Mesenchymal stem cell (in vitro differentiated cells and primary cell): ENCODE results near the gene CALB2.

Source experiments
- DNase-seq: peaks from one replicate; pipeline ENCODE4 v3.0.0-alpha.2; 2013
- H2AFZ ChIP-seq: one replicate; pipeline ENCODE4 v1.6.1; 2013; ENCODE audit warnings: low read depth, mild to moderate bottlenecking, control low read depth, inconsistent platforms, low read length, moderate library complexity
- H2AK5ac ChIP-seq: 2 replicates; pipeline ENCODE4 v1.6.1; 2013; ENCODE audit warnings: low read length, moderate library complexity, mild to moderate bottlenecking, inconsistent platforms; ENCODE audit not compliant: severe bottlenecking
- H2BK120ac ChIP-seq: one replicate; pipeline ENCODE4 v1.6.1; 2013; ENCODE audit warnings: low read depth, mild to moderate bottlenecking, inconsistent platforms, low read length, moderate library complexity
- H2BK12ac ChIP-seq, 2 experiments: one replicate each; pipeline ENCODE4 v1.6.1; 2013; ENCODE audit warnings: inconsistent platforms in 2 of 2, low read length in 2 of 2, mild to moderate bottlenecking in 2 of 2, moderate library complexity in 2 of 2, control low read depth in 1 of 2
- H2BK15ac ChIP-seq: one replicate; pipeline ENCODE4 v1.6.1; 2013; ENCODE audit warnings: mild to moderate bottlenecking, low read depth, inconsistent platforms; ENCODE audit not compliant: poor library complexity, severe bottlenecking
- H2BK5ac ChIP-seq: 2 replicates; pipeline ENCODE4 v1.6.1; 2013; ENCODE audit warnings: low read depth, mild to moderate bottlenecking, low read length, control low read depth, inconsistent platforms; ENCODE audit not compliant: poor library complexity, severe bottlenecking
- H3K14ac ChIP-seq, 2 experiments: one replicate each; pipeline ENCODE4 v1.6.1; 2013; ENCODE audit warnings: inconsistent platforms in 2 of 2, low read length in 2 of 2, control low read depth in 1 of 2, mild to moderate bottlenecking in 1 of 2, moderate library complexity in 1 of 2
- H3K18ac ChIP-seq, 2 experiments: one replicate each; pipeline ENCODE4 v1.6.1; 2013; ENCODE audit warnings: inconsistent platforms in 2 of 2, low read length in 2 of 2, control low read depth in 1 of 2, low read depth in 1 of 2, mild to moderate bottlenecking in 1 of 2
- H3K23ac ChIP-seq, 2 experiments: one replicate each; pipeline ENCODE4 v1.6.1; 2013; ENCODE audit warnings: inconsistent platforms in 2 of 2, low read length in 2 of 2, mild to moderate bottlenecking in 2 of 2, moderate library complexity in 2 of 2, control low read depth in 1 of 2
- H3K27ac ChIP-seq: 2 replicates; pipeline ENCODE4 v1.5.1; 2013; ENCODE audit warnings: mild to moderate bottlenecking, moderate library complexity, low read length, control low read depth, inconsistent platforms; ENCODE audit not compliant: poor library complexity, severe bottlenecking
- H3K27me3 ChIP-seq, 2 experiments: 2 replicates each; pipeline versions ENCODE4 v1.6.1 to v1.7.0; 2013; ENCODE audit warnings: low read length in 2 of 2, mild to moderate bottlenecking in 2 of 2, moderate library complexity in 2 of 2, control low read depth in 1 of 2, inconsistent platforms in 1 of 2; ENCODE audit not compliant: control insufficient read depth in 1 of 2, insufficient read depth in 1 of 2
- H3K36me3 ChIP-seq, 2 experiments: 2 replicates each; pipeline versions ENCODE4 v1.6.1 to v1.7.0; 2013; ENCODE audit warnings: low read length in 2 of 2, control low read depth in 1 of 2, inconsistent platforms in 1 of 2, low read depth in 1 of 2, mild to moderate bottlenecking in 1 of 2; ENCODE audit not compliant: insufficient read depth in 2 of 2, control insufficient read depth in 1 of 2
- H3K4ac ChIP-seq, 2 experiments: one replicate each; pipeline ENCODE4 v1.6.1; 2013; ENCODE audit warnings: inconsistent platforms in 2 of 2, low read length in 2 of 2, mild to moderate bottlenecking in 2 of 2, moderate library complexity in 2 of 2, control low read depth in 1 of 2, low read depth in 1 of 2
- H3K4me1 ChIP-seq: 2 replicates; pipeline ENCODE4 v1.6.1; 2013; ENCODE audit warnings: low read depth, low read length, control low read depth; ENCODE audit not compliant: control insufficient read depth, insufficient read depth
- H3K4me2 ChIP-seq: 2 replicates; pipeline ENCODE4 v1.6.1; 2013; ENCODE audit warnings: low read length, mild to moderate bottlenecking, inconsistent platforms; ENCODE audit not compliant: poor library complexity, severe bottlenecking
- H3K4me3 ChIP-seq, 2 experiments: 2 replicates each; pipeline versions ENCODE4 v1.5.1 to v1.7.0; 2013; ENCODE audit warnings: low read length in 2 of 2, mild to moderate bottlenecking in 2 of 2, control low read depth in 1 of 2, low read depth in 1 of 2; ENCODE audit not compliant: insufficient read depth in 1 of 2
- H3K79me1 ChIP-seq: replicated peaks from 2 replicates; pipeline ENCODE4 v1.6.1; 2013; ENCODE audit warnings: mild to moderate bottlenecking, control low read depth, low read length, inconsistent platforms; ENCODE audit not compliant: poor library complexity, severe bottlenecking
- H3K9ac ChIP-seq: 2 replicates; pipeline ENCODE4 v1.7.0; 2013; ENCODE audit warnings: mild to moderate bottlenecking, low read length, moderate library complexity
- H3K9me3 ChIP-seq: 2 replicates; pipeline ENCODE4 v1.7.0; 2013; ENCODE audit warnings: mild to moderate bottlenecking, low read length; ENCODE audit not compliant: control insufficient read depth
- H4K8ac ChIP-seq: one replicate; pipeline ENCODE4 v1.6.1; 2013; ENCODE audit warnings: inconsistent platforms, mild to moderate bottlenecking, low read length, moderate library complexity
- H4K91ac ChIP-seq: one replicate; pipeline ENCODE4 v1.6.1; 2013; ENCODE audit warnings: mild to moderate bottlenecking, low read length, inconsistent platforms
- WGBS: methylation state at CpG from one replicate; pipeline ENCODE4 v1.1.7; 2013; ENCODE audit warnings: mixed read lengths; 5-methylcytosine and 5-hydroxymethylcytosine counted together

Gene CALB2

DNA sequence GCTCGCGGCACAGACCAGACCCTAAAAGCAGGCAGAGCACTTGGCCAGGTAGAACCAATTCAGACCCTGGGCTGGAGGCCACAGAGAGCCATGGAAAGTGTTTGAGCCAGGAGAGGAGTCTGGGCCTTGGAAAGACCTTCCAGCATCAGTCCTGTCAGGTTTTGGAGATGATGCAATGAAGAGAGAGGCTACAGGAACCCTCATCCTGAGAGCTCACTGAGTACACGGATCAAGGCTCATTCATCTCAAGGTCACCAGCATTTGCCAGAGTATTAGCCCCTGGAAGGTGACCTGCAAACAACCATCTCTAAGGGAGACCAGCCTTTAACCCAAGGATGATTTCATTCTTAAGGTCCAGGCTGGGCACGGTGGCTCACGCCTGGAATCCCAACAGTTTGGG is 55.5 kb downstream of the CALB2 start:
- Histone ChIP-seq H2BK15ac (no peak overlapping the region), H3K18ac (no peak overlapping the region), H2BK12ac (no peak overlapping the region), H3K4me3 (no peak overlapping the region), H2BK120ac (no peak overlapping the region), H2AFZ (no peak overlapping the region), H4K8ac (no peak overlapping the region), H2BK5ac (no peak overlapping the region), H4K91ac (no peak overlapping the region), H3K14ac (no peak overlapping the region), H3K4ac (no peak overlapping the region), H3K9ac (no peak overlapping the region), H3K23ac (no peak overlapping the region), H3K79me1 (no peaks in the 10 kb centered on the region), H3K27ac (no peak overlapping the region), H3K36me3 (no peaks in the 10 kb centered on the region), H2AK5ac (no peak overlapping the region), H3K4me1 (peaks cover 6% of the 10 kb centered on the region), H3K4me2 (no peak overlapping the region), H3K27me3 (peaks cover 15 to 68% of the 10 kb centered on the region in 2 experiments), H3K9me3 (no peaks in the 10 kb centered on the region)
- DNase-seq, result no peak
- WGBS, result 93% methylated on average over 3 of the region's 5 CpGs

- 65% methylated on average over 4 of the region's 4 CpGs for WGBS
- Histone ChIP-seq H3K9ac (no peak overlapping the region), H3K4ac (no peak overlapping the region), H3K4me2 (no peak overlapping the region), H4K91ac (no peak overlapping the region), H3K23ac (no peak overlapping the region), H3K9me3 (no peaks in the 10 kb centered on the region), H2AK5ac (no peak overlapping the region), H3K4me1 (peaks cover 7% of the 10 kb centered on the region), H2BK5ac (no peak overlapping the region), H3K79me1 (no peaks in the 10 kb centered on the region), H3K4me3 (no peak overlapping the region), H2BK15ac (no peak overlapping the region), H3K27me3 (peaks cover 37 to 40% of the 10 kb centered on the region in 2 experiments), H3K27ac (no peak overlapping the region), H2BK12ac (no peak overlapping the region), H3K36me3 (no peaks in the 10 kb centered on the region), H3K14ac (no peak overlapping the region), H2AFZ (no peak overlapping the region), H2BK120ac (no peak overlapping the region), H3K18ac (no peak overlapping the region), H4K8ac (no peak overlapping the region)
- no peak for DNase-seq
Measured at GRCh38 chr16:71421911-71422310, 63.4 kb downstream of the CALB2 start.

GRCh38 chr16:71423016-71423415 is 64.5 kb downstream of the CALB2 start:
- DNase-seq, result no peak
- H3K23ac ChIP-seq, result no peak overlapping the region
- peaks cover 7% of the 10 kb centered on the region for H3K4me1 ChIP-seq
- no peak overlapping the region for H3K4me3 ChIP-seq
- no peak overlapping the region for H3K9ac ChIP-seq
- H2AFZ ChIP-seq, result no peak overlapping the region
- no peak overlapping the region for H2BK12ac ChIP-seq
- no peak overlapping the region for H2BK15ac ChIP-seq
- H3K14ac ChIP-seq, result no peak overlapping the region
- peaks cover 33 to 37% of the 10 kb centered on the region in 2 experiments for H3K27me3 ChIP-seq
- no peak overlapping the region for H2AK5ac ChIP-seq
- no peak overlapping the region for H3K27ac ChIP-seq
- H3K79me1 ChIP-seq, result no peaks in the 10 kb centered on the region
- no peak overlapping the region for H2BK5ac ChIP-seq
- no peaks in the 10 kb centered on the region for H3K36me3 ChIP-seq
- H3K18ac ChIP-seq, result no peak overlapping the region
- H3K4ac ChIP-seq, result no peak overlapping the region
- no peaks in the 10 kb centered on the region for H3K9me3 ChIP-seq
- no peak overlapping the region for H2BK120ac ChIP-seq
- H4K8ac ChIP-seq, result no peak overlapping the region
- 77% methylated on average over 2 of the region's 2 CpGs for WGBS
- no peak overlapping the region for H4K91ac ChIP-seq
- H3K4me2 ChIP-seq, result no peak overlapping the region

DNA sequence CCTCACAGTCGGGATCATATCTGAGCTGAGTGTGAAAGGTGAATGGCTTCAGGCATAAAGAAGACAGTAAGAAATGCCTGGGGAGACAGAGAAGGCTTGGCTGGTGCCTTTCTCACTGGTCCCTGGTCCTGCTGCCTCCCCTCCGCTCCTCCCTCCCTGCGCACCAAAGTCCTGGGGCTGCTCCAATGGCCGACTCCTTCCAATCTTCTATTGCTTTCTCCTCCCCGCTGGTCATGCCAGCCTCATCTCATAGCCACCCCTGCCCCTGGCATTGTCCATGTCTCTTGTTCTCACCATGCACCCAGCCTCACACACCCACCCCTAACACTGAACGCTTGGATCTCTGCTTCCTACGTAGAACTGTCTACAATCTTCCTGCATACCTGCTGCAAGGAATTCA is 65.3 kb downstream of the CALB2 start:
- Histone ChIP-seq H2BK5ac (no peak overlapping the region), H3K14ac (no peak overlapping the region), H4K8ac (no peak overlapping the region), H4K91ac (no peak overlapping the region), H3K79me1 (no peaks in the 10 kb centered on the region), H3K9ac (no peak overlapping the region), H2BK15ac (no peak overlapping the region), H3K23ac (no peak overlapping the region), H3K9me3 (no peaks in the 10 kb centered on the region), H3K18ac (no peak overlapping the region), H3K4ac (no peak overlapping the region), H3K27ac (no peak overlapping the region), H3K4me3 (no peak overlapping the region), H2BK120ac (no peak overlapping the region), H2AK5ac (no peak overlapping the region), H2BK12ac (no peak overlapping the region), H2AFZ (no peak overlapping the region), H3K4me1 (peaks cover 7% of the 10 kb centered on the region), H3K4me2 (no peak overlapping the region), H3K36me3 (no peaks in the 10 kb centered on the region), H3K27me3 (peaks cover 33 to 34% of the 10 kb centered on the region in 2 experiments)
- no peak for DNase-seq
- 85% methylated on average over 7 of the region's 7 CpGs for WGBS
